SK-N-SH treated with all-trans-retinoic acid at 6 μM for 48 hours (cell line): ENCODE data around the gene PIH1D1.

Source experiments
- BACH2 ChIP-seq: fragments of 250-450 bp; sonication (Bioruptor Pico); IDR thresholded peaks from 2 replicates; pipeline ENCODE4 v1.9.0; 2021; ENCODE audit warnings: mild to moderate bottlenecking, borderline replicate concordance
- OSR1 ChIP-seq: fragments of 250-450 bp; sonication (Bioruptor Pico); IDR thresholded peaks from 2 replicates; pipeline ENCODE4 v1.8.0; 2022; ENCODE audit warnings: moderate library complexity, mild to moderate bottlenecking, inconsistent platforms
- ZFP3 ChIP-seq: fragments of 250-450 bp; sonication (Bioruptor Pico); IDR thresholded peaks from 2 replicates; pipeline ENCODE4 v1.5.0; 2020; ENCODE audit warnings: mild to moderate bottlenecking, moderate library complexity

DNA sequence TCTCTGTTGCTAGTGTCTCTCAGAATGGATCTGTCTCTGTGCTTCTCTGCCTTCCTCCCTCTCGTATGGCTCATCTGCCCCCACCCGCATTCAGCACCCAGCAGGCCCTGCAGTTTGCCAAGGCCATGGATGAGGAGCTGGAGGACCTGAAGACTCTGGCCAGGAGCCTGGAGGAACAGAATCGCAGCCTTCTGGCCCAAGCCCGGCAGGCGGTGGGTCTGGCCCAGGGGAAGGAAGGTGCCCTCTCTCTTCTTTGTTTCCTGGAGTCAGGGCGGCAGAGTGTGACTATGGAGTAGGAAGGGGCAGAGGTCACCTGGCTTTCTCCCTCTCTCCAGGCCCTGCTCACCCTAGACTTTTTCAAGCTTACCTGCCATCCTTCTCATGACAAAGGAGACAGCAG, 52.7 kb downstream of the PIH1D1 start:
- TF ChIP-seq OSR1 (no peak), ZFP3 (CRISPR knock-in tag) (no peak), BACH2 (CRISPR knock-in tag) (no peak)
